KBM-7 (cell line): ENCODE measurements around the gene ABT1.

ENCODE experiments used
- DNase-seq: peaks from one replicate; pipeline ENCODE4 v3.0.0-alpha.2; 2015
- in situ Hi-C: fragments of 300-500 bp; cut with MboI; formaldehyde crosslinking; loops from 2 replicates; pipeline ENCODE4 v1.14.3; 2020; ENCODE audit warnings: low sequenced_read_pairs, low pct_unique_long_range_greater_than_20kb, mixed read lengths

ABT1 gene

DNA sequence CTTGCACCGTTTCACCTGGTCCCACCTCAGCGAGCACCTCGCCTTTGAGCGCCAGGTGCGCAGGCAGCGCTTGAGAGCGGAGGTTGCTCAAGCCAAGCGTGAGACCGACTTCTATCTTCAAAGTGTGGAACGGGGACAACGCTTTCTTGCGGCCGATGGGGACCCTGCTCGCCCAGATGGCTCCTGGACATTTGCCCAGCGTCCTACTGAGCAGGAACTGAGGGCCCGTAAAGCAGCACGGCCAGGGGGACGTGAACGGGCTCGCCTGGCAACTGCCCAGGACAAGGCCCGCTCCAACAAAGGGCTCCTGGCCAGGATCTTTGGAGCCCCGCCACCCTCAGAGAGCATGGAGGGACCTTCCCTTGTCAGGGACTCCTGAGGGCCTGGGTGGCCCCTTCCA lies 1.5 kb downstream of the ABT1 start:
- in situ Hi-C loops, result no loop called here
- DNase-seq, result no peak

GRCh38 chr6:26599134-26599533 lies 2.4 kb downstream of the ABT1 start:
- no peak for DNase-seq
- in situ Hi-C loops, result no loop called here

DNA sequence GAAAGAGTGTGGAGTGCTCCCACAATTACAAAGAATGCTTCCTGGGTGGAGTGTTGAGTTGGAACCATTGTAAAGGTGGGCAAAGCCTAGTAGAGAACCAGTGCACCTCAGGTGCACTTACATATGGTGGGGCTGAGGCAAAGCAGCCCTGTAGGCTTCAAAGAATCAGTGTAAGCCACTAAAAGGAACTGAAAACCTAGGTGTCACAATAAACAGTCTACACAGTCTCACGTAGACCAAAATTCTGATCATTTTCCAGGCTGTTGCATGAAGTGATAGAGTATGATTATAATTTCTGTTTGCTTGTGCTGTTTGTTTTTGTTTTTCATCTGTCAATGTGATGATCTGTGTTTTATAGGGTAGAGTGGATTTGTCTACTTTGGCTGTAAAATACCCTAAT lies 2.8 kb downstream of the ABT1 start:
- DNase-seq, result no peak
- in situ Hi-C loops, result no loop called here

GRCh38 chr6:26600759-26601158 lies 4.0 kb downstream of the ABT1 start:
- DNase-seq, result no peak

GRCh38 chr6:26602262-26602661 lies 5.5 kb downstream of the ABT1 start:
- in situ Hi-C loops, result no loop called here
- DNase-seq, result no peak

More at GRCh38 chr6:26600759-26601158, 4.0 kb downstream of the ABT1 start:
- in situ Hi-C loops, result no loop called here

DNA sequence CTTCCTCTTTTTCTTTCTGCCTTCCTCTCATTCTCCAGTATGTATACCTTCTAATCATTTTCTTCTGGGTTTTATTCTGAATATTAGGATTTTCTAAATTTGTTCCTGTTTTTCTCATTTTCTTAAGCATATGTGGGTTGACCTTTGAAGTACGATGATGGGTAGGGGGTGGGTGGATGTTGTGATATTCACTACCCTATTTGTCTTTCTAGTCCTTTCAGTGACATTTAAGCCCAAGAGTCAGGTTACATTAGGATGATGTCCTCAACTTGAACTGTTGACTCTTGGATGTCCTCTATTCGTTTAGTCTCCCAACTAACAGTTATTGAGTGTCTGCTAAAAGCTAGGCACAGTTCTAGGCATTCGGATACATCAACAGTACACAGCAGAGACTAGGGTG lies 7.3 kb downstream of the ABT1 start:
- in situ Hi-C loops, result no loop called here
- no peak for DNase-seq

GRCh38 chr6:26604797-26605196 lies 8.0 kb downstream of the ABT1 start:
- in situ Hi-C loops, result no loop called here
- DNase-seq, result no peak

DNA sequence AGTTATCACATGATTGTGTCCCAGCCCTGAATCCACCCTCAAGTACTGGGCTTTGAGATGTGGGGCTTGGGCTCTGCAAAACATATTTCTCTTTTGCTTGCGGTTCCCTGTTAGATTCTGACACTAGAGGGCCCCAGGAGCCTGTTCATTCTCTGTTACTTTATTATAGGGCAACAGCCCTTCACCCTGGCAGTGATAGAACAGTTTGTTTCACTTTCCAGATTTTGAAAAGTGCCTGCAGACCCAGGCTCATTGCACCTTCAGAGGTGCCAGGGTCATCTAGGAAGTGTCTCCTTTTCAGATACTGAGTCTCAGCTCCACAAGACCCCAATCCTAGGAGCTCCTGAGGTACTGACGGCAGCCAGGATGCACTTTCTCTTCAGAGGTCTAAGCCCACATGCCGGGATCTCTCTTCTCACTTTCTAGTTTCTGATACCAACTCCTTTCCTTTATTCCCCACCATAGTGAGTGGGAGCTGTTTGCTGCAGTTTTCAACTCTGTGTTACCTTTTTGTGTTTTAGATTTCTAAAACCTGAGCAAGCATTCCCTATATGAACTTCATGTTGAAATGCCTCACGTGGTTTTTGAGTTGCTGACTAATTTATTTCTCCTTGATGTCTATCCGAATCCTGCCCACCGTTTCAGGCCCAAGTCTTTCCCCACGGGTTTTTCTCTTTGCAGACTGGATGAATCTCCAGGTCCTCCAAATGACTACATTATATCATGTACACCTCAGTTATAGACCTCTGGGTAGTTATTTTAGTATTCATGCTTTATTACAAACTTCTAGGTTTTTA lies 10.9 kb downstream of the ABT1 start:
- DNase-seq, result peak; percentile 81
- in situ Hi-C loops, result no loop called here

DNA sequence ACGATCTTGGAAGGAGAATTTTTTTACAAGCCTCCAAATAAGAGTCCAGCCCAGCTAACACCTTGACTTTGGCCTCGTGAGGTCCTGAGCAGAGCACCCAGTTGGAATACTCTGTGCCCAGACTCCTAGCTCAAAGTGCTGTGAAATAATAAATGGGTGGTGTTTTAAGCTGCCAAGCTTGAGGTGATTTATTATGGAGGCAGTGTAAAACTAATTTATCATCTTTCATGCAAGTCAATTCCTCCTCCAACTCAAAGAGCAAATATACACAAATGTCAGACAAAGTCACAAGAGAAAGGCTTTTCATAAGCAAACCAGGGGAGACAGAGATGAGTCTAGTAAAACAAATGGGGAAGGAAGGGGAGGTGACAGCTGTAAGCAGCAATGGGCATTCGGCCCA lies 12.7 kb downstream of the ABT1 start:
- no peak for DNase-seq
- in situ Hi-C loops, result no loop called here

DNA sequence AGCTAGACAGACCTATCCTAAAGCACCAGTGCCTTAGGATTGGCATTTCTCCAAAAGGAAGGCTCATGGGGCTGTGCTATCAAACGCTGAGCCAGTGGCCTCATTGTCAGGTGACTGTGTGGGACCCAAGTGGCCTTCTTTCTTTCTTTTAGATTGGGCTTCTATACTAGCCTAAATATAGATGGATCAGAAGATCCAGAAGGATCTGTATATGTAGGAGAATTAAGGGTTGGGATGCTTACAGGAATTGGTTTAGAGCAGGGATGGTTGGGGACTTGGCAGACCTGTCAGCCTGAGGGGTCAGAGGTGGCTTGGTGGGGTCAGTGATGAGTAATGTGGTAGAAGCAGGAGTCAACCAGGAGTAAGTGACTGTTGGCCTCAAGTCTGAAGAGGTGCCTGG lies 14.8 kb downstream of the ABT1 start:
- no peak for DNase-seq
- in situ Hi-C loops, result no loop called here

DNA sequence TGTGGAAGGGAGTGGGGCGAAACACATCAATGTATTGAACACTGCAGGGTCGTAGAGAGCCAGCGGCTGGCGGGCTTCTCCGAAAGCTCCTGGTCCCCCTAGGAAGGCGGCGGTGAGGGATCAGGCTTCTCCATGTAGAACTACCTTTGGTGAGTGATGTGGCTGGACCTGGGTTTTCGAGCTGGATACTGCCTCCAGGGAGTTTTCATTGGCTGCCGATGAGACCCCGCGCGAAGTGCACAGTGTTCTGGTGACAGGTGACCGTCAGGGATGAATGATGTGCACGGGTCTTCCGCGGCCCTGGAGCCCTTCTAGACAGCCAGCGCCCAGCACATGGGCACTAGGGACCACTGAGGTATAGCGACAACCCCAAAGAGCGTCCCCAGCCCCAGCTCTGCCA lies 16.4 kb downstream of the ABT1 start:
- DNase-seq, result no peak
- in situ Hi-C loops, result no loop called here

- in situ Hi-C loops, result no loop called here
- DNase-seq, result no peak
These were observed 17.2 kb downstream of the ABT1 start for GRCh38 chr6:26613689-26614683.

DNA sequence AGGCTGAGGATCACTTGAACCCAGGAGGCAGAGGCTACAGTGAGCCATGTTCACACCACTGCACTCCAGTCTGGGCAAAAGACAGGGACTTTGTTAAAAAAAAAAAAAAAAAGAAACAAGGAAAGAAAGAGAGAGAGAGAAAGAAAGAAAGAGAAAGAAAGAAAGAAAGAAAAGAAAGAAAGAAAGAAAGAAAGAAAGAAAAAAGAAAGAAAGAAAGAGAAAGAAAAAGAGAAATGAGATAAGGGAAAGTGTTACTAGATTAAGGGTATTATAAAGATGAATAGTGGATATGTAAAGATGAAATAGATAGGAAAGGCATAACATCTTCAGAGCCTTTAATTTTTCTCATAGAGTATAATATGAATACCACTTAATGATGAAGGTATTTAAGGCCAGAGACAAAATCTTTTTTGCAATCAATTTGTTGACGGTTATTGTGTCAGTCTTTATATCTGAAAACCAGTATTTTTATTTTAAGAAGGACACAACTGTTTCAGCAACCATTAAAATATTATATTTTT lies 26.6 kb downstream of the ABT1 start:
- DNase-seq, result no peak
- in situ Hi-C loops, result no loop called here

GRCh38 chr6:26624557-26624956 lies 27.8 kb downstream of the ABT1 start:
- DNase-seq, result no peak
- in situ Hi-C loops, result no loop called here

DNA sequence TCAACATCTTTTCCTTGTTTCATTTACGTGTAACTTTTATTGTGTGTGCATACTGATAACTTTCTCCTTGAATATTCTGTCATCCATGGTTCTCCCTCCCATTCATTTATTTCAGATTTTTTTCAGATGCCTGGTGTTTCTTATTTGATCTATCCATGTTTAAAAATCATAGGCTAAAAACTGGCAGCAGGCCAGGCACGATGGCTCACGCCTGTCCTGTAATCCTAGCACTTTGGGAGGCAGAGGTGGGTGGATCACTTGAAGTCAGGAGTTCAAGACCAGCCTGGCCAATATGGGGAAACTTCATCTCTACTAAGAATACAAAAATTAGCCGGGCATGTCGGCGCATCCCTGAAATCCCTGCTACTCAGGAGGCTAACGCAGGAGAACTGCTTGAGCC lies 31.1 kb downstream of the ABT1 start:
- in situ Hi-C loops, result no loop called here
- DNase-seq, result no peak

DNA sequence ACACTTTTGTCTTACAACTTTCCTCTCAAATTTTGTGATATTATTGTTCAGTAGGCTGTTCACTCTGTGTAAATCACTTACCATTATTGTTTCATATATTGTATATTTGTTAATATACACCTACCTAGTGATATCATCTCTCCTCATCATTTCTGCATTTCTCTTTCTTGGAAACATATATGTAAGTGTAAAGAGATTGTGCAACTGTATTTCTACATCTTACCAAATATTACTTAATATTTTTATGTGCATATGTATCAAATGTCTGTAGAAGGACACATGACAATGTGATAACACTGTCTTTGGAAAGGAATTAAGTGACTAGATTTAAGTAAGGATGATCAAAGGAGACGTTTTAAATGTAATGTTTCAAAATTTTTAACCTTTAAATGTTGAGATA lies 32.6 kb downstream of the ABT1 start:
- in situ Hi-C loops, result no loop called here
- no peak for DNase-seq

- in situ Hi-C loops, result no loop called here
- DNase-seq, result no peak
These were observed 44.1 kb downstream of the ABT1 start for GRCh38 chr6:26640806-26641205.

- in situ Hi-C loops, result no loop called here
- no peak for DNase-seq
These were observed 49.3 kb downstream of the ABT1 start for GRCh38 chr6:26646074-26646473.
